ENCODE results near the gene TRAF4.
"Not testable (repeated sequence)": the region's sequence is repeated elsewhere in the genome, so short reads cannot be mapped to it uniquely, and the experiment has no call there.

TRAF4 gene

DNA sequence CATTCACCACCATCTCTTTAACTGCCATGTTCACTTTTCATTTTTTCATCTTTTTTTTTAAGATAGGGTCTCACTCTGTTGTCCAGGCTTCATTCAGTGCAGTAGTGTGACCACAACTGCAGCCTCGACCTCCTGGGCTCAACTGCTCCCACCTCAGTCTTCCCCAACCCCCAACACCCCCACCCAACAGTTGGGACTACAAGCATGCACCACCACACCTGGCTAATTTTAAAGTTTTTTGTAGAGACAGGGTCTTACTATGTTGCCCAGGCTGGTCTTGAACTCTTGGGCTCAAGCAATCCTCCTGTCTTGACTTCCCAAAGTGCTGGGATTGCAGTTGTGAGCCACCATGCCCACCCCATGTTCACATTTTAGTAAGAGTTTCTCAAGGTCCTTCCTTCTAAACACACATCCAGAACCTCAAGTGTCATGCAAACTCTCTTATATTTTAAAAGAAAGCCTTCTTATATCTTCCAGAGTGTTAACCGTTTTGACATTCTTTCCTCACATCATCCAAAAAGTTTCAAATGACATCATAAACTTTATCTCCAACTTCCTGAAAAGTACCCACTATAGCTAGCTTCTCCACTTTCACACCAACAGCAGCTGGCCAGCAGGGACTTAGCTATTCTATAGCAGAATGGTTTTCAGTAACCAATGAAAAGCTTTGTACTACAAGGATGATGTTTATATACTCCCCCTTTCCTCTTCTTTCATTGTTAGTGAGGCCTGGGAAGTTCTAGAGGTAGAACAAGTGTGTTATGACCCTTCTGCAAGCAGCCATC is 49.3 kb downstream of the TRAF4 start:
- no peak for DNase-seq (ENCODE audit: low spot score)

DNA sequence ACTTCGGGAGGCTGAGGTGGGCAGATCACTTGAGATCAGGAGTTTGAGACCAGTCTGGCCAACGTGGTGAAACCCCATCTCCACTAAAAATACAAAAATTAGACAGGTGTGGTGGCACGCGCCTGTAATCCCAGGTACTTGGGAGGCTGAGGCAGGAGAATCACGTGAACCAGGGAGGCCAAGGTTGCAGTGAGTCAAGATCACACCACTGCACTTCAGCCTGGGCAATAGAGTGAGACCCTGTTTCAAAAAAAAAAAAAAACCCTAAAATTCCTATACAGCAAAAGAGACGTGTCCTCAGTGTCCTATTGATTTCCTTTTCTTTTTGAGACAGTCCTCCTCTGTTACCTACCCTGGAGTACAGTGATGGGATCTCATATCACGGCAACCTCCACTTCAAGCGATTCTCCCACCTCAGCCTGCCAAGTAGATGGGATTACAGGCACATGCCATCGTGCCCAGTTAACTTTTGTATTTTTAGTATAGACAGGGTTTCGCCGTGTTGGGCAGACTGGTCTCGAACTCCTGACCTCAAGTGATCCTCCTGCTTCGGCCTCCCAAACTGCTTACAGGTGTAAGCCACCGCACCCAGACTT is 51.1 kb downstream of the TRAF4 start:
- not testable (repeated sequence) for DNase-seq (ENCODE audit: low spot score)

DNA sequence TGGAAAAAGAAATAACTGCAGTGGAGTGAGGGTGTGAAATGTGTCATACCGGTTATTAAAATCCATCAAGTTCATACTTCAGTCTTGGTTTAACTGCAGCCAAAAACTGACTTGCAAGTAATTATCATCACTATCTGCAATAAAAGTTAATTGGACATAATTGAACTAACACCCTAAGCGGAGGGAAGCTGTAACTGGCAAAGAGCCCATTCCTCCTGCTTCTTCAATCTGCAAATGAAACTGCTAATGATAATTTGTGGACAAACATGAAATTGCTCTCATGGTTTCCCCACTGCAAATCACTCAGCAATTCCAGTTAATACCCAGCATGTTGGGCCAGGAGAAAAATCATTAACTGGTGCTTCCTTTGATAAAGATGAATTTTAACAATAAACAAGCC is 52.3 kb downstream of the TRAF4 start:
- DNase-seq (ENCODE audit: low spot score), result no peak
